ENCODE measurements around the gene CHPF. TPM values are rescaled to one million over a fixed set of nuclear protein-coding genes. Genes with fewer than 3 reads are reported as not detected.

Gene CHPF
- total RNA-seq, 1 experiment from 2014 or later = 228 TPM

DNA sequence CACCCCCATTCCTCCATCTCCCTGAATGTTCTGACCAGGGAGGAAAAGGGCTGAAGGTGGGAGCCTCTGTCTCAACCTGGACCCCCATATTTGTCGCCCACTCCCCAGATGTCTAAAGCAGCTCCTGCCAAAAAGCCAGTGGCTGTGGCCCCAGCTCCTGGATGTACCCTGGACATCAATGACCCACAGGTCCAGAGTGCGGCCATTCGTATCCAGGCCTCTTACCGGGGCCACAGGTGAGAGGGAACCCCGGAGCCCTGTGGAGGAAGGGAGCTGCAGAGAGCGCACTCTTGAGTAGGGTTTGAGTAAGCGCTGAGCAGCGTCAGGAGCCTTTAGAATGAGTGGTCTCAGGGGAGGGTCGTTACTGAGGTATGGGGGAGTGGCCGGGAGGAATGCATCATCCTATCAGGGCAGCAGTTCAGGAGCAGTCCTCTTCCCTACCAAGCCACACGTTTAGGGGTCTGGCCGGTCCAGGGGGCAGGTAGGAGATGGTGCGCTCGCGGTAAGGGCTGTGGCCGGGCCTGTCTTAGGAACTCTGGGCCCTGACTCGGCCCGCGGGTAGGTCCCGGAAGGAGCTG lies 47.3 kb downstream of the CHPF start:
- DNase-seq (ENCODE audit: low read depth, low spot score) (no peak), ATAC-seq (no peak)
- no peaks in the 10 kb centered on the region for H4K20me1 ChIP-seq (ENCODE audit: insufficient read depth)
- no peaks in the 10 kb centered on the region for H3K9me3 ChIP-seq (ENCODE audit: control insufficient read depth in 1 of 2, insufficient read depth in 1 of 2, low read depth in 1 of 2, low read length in 2 of 2)
- BruUV-seq (replicated peaks) = no TSS peak
- H3K9me2 ChIP-seq (ENCODE audit: insufficient read depth) = no peaks in the 10 kb centered on the region
- no peak overlapping the region for H3K4me3 ChIP-seq (replicated peaks in 1 of 2; ENCODE audit: low read depth in 1 of 2, low read length in 2 of 2)
- no peak overlapping the region for H2AFZ ChIP-seq (ENCODE audit: low read depth, low read length, poor library complexity, severe bottlenecking)
- H3K36me3 ChIP-seq (ENCODE audit: control insufficient read depth in 1 of 2, insufficient read depth in 2 of 2, low read length in 2 of 2) = no peaks in the 10 kb centered on the region
- peaks cover 24 to 41% of the 10 kb centered on the region in 2 experiments for H3K4me1 ChIP-seq (ENCODE audit: control insufficient read depth in 1 of 2, insufficient read depth in 2 of 2, low read length in 2 of 2)
- H3K27ac ChIP-seq (ENCODE audit: low read depth, low read length) = peak overlapping the region; percentile 35; the same call in 1 of the 2 replicates
- H3K9ac ChIP-seq (ENCODE audit: low read length) = no peak overlapping the region
- H3K4me2 ChIP-seq (ENCODE audit: low read length) = no peak overlapping the region
- no peaks in the 10 kb centered on the region for H3K27me3 ChIP-seq (ENCODE audit: insufficient read depth, low read length)
- POLR2A ChIA-PET = no interaction called here
- RAD21 ChIA-PET (ENCODE audit: low non-redundant PET in 1 of 2, low total read pairs in 2 of 2, uncharacterized antibody in 2 of 2, unreplicated experiment in 2 of 2) = no interaction called here
- peaks cover 14% of the 10 kb centered on the region for H3K79me2 ChIP-seq (ENCODE audit: insufficient read depth, low read length)
- CTCF ChIA-PET = interaction anchor here (0.8 to 5.2 kb wide), 10 partner anchors 9 to 93 kb away, joined by 3 to 103 read pairs (median 8); no protein-coding TSS in a partner anchor
- intact Hi-C loops (cut with micrococcal nuclease) = no loop called here
- TF ChIP-seq EZH2phosphoT487 (IDR thresholded peaks at IDR 0.05; ENCODE audit: borderline replicate concordance) (no peak), ZNF274 (IDR thresholded peaks at IDR 0.05; ENCODE audit: low read depth, low read length) (no peak), MAX (IDR thresholded peaks at IDR 0.05) (no peak), CEBPB (IDR thresholded peaks at IDR 0.05; ENCODE audit: low read depth) (no peak), POLR2AphosphoS5 (IDR thresholded peaks at IDR 0.05; ENCODE audit: low read depth, low read length) (no peak), ATF3 (IDR thresholded peaks at IDR 0.05) (no peak), POLR2A (IDR thresholded peaks at IDR 0.05; ENCODE audit: borderline replicate concordance, extremely low read depth, insufficient read depth, insufficient read length) (no peak), ZFX (IDR thresholded peaks at IDR 0.05) (no peak), CBX3 (IDR thresholded peaks at IDR 0.05; ENCODE audit: low read depth) (no peak), CTCF (IDR thresholded peaks at IDR 0.05 in 2 of 3, conservative IDR thresholded peaks at IDR 0.05 in 1 of 3; ENCODE audit: borderline replicate concordance in 1 of 3, insufficient read depth in 1 of 3, low read depth in 2 of 3, low read length in 2 of 3) (no peak), SIN3A (IDR thresholded peaks at IDR 0.05; ENCODE audit: low read depth) (no peak), SP1 (IDR thresholded peaks at IDR 0.05; ENCODE audit: low read depth) (no peak), RAD21 (IDR thresholded peaks at IDR 0.05; ENCODE audit: low read depth) (no peak), SRF (IDR thresholded peaks at IDR 0.05; ENCODE audit: low read depth) (no peak), YY1 (IDR thresholded peaks at IDR 0.05; ENCODE audit: extremely low read depth, insufficient replicate concordance, low read depth, low read length) (no peak), TCF7L2 (IDR thresholded peaks at IDR 0.05; ENCODE audit: borderline replicate concordance, extremely low read depth, insufficient read depth, insufficient read length) (no peak), ELF1 (IDR thresholded peaks at IDR 0.05; ENCODE audit: borderline replicate concordance, low read depth) (no peak), JUND (IDR thresholded peaks at IDR 0.05) (no peak), FOSL1 (IDR thresholded peaks at IDR 0.05; ENCODE audit: low read depth) (no peak)
- TF ChIP-seq, protein P1, sequence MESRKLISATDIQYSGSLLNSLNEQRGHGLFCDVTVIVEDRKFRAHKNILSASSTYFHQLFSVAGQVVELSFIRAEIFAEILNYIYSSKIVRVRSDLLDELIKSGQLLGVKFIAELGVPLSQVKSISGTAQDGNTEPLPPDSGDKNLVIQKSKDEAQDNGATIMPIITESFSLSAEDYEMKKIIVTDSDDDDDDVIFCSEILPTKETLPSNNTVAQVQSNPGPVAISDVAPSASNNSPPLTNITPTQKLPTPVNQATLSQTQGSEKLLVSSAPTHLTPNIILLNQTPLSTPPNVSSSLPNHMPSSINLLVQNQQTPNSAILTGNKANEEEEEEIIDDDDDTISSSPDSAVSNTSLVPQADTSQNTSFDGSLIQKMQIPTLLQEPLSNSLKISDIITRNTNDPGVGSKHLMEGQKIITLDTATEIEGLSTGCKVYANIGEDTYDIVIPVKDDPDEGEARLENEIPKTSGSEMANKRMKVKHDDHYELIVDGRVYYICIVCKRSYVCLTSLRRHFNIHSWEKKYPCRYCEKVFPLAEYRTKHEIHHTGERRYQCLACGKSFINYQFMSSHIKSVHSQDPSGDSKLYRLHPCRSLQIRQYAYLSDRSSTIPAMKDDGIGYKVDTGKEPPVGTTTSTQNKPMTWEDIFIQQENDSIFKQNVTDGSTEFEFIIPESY (IDR thresholded peaks at IDR 0.05; ENCODE audit: extremely low read depth, insufficient replicate concordance, low read length) = no peak

All from HCT116 (cell line).